SW480 (cell line): ENCODE data around the gene FAM90A1.
"Not testable (repeated sequence)": the region's sequence is repeated elsewhere in the genome, so short reads cannot be mapped to it uniquely, and the experiment has no call there.

Experiments used
- DNase-seq: peaks from one replicate; pipeline ENCODE4 v3.0.0-alpha.2; 2016; ENCODE audit warnings: low spot score

FAM90A1 gene

GRCh38 chr12:8233935-8234495 lies 6.6 kb upstream of the FAM90A1 start:
- DNase-seq = not testable (repeated sequence)

- DNase-seq = not testable (repeated sequence)
These were observed 6.0 kb upstream of the FAM90A1 start for GRCh38 chr12:8233300-8233855.

- DNase-seq = peak; percentile 32
These were observed 4.5 kb upstream of the FAM90A1 start for GRCh38 chr12:8231666-8232608.

GRCh38 chr12:8231049-8231448 lies 3.6 kb upstream of the FAM90A1 start:
- not testable (repeated sequence) for DNase-seq

GRCh38 chr12:8229486-8229885 lies 2.1 kb upstream of the FAM90A1 start:
- DNase-seq = not testable (repeated sequence)

GRCh38 chr12:8228607-8229006 lies 1.2 kb upstream of the FAM90A1 start:
- not testable (repeated sequence) for DNase-seq

GRCh38 chr12:8227732-8228077 lies 287 bp upstream of the FAM90A1 start:
- DNase-seq = not testable (repeated sequence)

GRCh38 chr12:8226355-8226754 lies 1.1 kb downstream of the FAM90A1 start:
- no peak for DNase-seq

GRCh38 chr12:8224782-8225181 lies 2.6 kb downstream of the FAM90A1 start:
- not testable (repeated sequence) for DNase-seq

GRCh38 chr12:8223646-8224045 lies 3.8 kb downstream of the FAM90A1 start:
- DNase-seq = not testable (repeated sequence)

GRCh38 chr12:8222303-8222702 lies 5.1 kb downstream of the FAM90A1 start:
- not testable (repeated sequence) for DNase-seq

- DNase-seq = not testable (repeated sequence)
These were observed 5.6 kb downstream of the FAM90A1 start for GRCh38 chr12:8221844-8222243.

- DNase-seq = not testable (repeated sequence)
These were observed 6.0 kb downstream of the FAM90A1 start for GRCh38 chr12:8221375-8221774.

GRCh38 chr12:8218711-8219382 lies 8.6 kb downstream of the FAM90A1 start:
- not testable (repeated sequence) for DNase-seq

- peak; percentile 27 for DNase-seq
These were observed 29.6 kb downstream of the FAM90A1 start for GRCh38 chr12:8197685-8198308.

GRCh38 chr12:8188088-8188487 lies 39.3 kb downstream of the FAM90A1 start:
- not testable (repeated sequence) for DNase-seq

GRCh38 chr12:8184206-8184605 lies 43.2 kb downstream of the FAM90A1 start:
- not testable (repeated sequence) for DNase-seq

GRCh38 chr12:8183346-8183745 lies 44.1 kb downstream of the FAM90A1 start:
- not testable (repeated sequence) for DNase-seq

GRCh38 chr12:8182923-8183322 lies 44.5 kb downstream of the FAM90A1 start:
- DNase-seq = not testable (repeated sequence)

GRCh38 chr12:8181271-8181670 lies 46.1 kb downstream of the FAM90A1 start:
- not testable (repeated sequence) for DNase-seq

GRCh38 chr12:8179989-8180585 lies 47.3 kb downstream of the FAM90A1 start:
- peak; percentile 62 for DNase-seq
